ENCODE results near the gene AGPAT2.

DNA sequence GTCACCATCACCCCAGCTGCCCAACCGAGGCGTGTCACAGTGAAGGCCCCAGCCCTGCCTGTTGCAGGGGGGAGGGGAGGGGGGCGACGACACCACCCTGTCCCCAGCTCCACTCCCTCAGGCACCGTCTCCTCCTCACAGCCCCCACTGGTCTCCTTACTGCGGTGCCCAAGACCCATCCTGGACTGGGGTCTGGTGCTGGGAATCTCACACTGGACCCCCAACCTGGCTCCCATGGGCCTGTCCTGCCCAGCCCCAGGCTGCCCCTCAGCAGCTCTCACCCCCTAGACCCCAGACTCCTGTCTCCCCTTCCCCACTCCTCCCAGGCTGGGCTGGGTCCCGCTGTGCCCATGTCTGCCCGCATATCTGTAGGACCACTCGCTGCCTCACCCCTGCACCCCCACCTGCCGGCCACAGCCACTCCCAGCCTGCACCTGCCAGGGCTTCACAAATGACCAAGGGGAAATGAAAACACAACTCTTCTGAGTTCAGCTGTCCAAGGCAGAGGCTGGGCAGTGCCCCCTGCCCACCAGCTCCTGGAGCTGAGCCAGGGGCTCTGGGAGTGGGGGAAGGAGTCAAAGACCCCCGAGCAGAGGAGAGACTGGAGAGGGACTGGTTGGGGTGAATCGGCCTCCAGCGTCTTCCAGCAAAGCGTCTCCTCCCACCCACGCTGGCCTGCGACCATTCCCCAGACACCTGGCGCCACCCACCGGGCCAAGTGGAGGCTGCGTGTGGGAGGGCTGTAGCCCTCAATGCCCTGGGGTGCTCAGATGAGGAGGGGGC is 57.2 kb downstream of the AGPAT2 start:
- TF ChIP-seq NFIC (IDR thresholded peaks at IDR 0.05; ENCODE audit: borderline replicate concordance) (no peak), TAF1 (IDR thresholded peaks at IDR 0.05; ENCODE audit: borderline replicate concordance, low read depth, low read length) (no peak), POLR2AphosphoS5 (IDR thresholded peaks at IDR 0.05; ENCODE audit: low read depth, low read length) (no peak), YY1 (IDR thresholded peaks at IDR 0.05; ENCODE audit: low read depth) (no peak), EP300 (IDR thresholded peaks at IDR 0.05; ENCODE audit: borderline replicate concordance in 1 of 2, low read depth in 1 of 2, low read length in 1 of 2) (no peak), RFX5 (IDR thresholded peaks at IDR 0.05; ENCODE audit: low read length) (no peak), MXI1 (IDR thresholded peaks at IDR 0.05; ENCODE audit: low read depth, low read length) (no peak), JUND (IDR thresholded peaks at IDR 0.05) (no peak), RAD21 (IDR thresholded peaks at IDR 0.05; ENCODE audit: low read length) (peak; percentile 88)
- TF ChIP-seq, protein P1, sequence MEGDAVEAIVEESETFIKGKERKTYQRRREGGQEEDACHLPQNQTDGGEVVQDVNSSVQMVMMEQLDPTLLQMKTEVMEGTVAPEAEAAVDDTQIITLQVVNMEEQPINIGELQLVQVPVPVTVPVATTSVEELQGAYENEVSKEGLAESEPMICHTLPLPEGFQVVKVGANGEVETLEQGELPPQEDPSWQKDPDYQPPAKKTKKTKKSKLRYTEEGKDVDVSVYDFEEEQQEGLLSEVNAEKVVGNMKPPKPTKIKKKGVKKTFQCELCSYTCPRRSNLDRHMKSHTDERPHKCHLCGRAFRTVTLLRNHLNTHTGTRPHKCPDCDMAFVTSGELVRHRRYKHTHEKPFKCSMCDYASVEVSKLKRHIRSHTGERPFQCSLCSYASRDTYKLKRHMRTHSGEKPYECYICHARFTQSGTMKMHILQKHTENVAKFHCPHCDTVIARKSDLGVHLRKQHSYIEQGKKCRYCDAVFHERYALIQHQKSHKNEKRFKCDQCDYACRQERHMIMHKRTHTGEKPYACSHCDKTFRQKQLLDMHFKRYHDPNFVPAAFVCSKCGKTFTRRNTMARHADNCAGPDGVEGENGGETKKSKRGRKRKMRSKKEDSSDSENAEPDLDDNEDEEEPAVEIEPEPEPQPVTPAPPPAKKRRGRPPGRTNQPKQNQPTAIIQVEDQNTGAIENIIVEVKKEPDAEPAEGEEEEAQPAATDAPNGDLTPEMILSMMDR (IDR thresholded peaks at IDR 0.05): peak; percentile 69
- TF ChIP-seq, protein P2, sequence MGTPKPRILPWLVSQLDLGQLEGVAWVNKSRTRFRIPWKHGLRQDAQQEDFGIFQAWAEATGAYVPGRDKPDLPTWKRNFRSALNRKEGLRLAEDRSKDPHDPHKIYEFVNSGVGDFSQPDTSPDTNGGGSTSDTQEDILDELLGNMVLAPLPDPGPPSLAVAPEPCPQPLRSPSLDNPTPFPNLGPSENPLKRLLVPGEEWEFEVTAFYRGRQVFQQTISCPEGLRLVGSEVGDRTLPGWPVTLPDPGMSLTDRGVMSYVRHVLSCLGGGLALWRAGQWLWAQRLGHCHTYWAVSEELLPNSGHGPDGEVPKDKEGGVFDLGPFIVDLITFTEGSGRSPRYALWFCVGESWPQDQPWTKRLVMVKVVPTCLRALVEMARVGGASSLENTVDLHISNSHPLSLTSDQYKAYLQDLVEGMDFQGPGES (IDR thresholded peaks at IDR 0.05; ENCODE audit: low read depth, low read length): no peak
- TF ChIP-seq, protein P3, sequence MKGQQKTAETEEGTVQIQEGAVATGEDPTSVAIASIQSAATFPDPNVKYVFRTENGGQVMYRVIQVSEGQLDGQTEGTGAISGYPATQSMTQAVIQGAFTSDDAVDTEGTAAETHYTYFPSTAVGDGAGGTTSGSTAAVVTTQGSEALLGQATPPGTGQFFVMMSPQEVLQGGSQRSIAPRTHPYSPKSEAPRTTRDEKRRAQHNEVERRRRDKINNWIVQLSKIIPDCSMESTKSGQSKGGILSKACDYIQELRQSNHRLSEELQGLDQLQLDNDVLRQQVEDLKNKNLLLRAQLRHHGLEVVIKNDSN (IDR thresholded peaks at IDR 0.05; ENCODE audit: borderline replicate concordance, low read depth): no peak
